ENCODE results near the gene PASK.

DNA sequence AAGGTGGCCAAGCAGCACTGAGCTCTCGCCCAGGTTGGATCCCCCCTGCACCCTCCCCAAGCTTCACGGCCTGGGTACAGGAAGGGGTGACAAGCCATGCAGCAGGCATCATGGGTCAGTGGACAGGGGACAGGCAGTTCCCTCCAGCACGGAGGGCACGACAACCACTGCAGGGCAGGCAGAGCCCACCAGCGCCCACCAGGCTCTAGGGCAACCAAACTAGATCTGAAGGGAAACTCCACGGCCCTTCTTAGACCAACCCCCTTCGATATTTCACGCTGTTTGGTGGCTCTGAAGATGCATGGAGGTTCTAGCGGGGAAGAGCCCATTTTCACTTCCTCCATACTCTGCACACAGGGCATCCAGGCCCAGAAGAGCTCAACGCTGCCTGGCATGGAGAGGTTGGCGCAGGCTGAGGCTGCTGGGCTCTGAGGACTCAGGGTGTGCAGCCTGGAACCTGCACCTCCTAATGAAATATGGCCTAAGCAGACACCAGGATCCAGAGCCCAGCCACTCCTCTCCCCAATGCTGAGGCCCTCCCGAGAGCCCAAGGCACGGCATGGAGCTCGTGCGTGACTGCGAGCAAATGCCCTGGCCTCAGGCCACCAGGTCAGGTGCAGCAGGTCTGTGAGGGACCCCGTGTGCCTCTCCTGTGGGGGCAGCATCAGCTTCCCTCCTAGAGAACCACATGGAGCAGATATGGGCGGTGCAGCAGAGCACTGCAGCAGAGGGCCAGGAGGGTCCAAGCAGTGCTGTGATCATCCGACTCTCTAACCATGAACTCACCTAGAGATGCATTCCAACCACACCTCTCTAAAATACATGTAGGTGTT is 38.4 kb downstream of the PASK start:
- TF ChIP-seq, protein P1, sequence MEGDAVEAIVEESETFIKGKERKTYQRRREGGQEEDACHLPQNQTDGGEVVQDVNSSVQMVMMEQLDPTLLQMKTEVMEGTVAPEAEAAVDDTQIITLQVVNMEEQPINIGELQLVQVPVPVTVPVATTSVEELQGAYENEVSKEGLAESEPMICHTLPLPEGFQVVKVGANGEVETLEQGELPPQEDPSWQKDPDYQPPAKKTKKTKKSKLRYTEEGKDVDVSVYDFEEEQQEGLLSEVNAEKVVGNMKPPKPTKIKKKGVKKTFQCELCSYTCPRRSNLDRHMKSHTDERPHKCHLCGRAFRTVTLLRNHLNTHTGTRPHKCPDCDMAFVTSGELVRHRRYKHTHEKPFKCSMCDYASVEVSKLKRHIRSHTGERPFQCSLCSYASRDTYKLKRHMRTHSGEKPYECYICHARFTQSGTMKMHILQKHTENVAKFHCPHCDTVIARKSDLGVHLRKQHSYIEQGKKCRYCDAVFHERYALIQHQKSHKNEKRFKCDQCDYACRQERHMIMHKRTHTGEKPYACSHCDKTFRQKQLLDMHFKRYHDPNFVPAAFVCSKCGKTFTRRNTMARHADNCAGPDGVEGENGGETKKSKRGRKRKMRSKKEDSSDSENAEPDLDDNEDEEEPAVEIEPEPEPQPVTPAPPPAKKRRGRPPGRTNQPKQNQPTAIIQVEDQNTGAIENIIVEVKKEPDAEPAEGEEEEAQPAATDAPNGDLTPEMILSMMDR (IDR thresholded peaks at IDR 0.05) = no peak
- TF ChIP-seq POLR2A (IDR thresholded peaks at IDR 0.05) (no peak), EP300 (IDR thresholded peaks at IDR 0.05) (no peak)
